Stimulated activated naive CD8-positive, alpha-beta T cell treated with anti-CD3 and anti-CD28 coated beads, Interleukin-15, amount 100 ng/mL, for 72 hours (primary cell): ENCODE measurements around the gene MRM2.

Experiments used
- ATAC-seq: fragments of 150-1000 bp; cut with Tn5 transposase; 2 replicates; pipeline ENCODE4 v1.10.0; 2021; ENCODE audit warnings: mild to moderate bottlenecking, moderate library complexity
- DNase-seq, 2 donors: peaks; one replicate each; pipeline ENCODE4 v3.0.0; 2021 to 2022
- H3K27ac Mint-ChIP-seq, 2 donors: one replicate each; pipeline ENCODE4 v1.8.0; 2022; ENCODE audit warnings: mild to moderate bottlenecking in 2 of 2, mixed read lengths in 2 of 2, moderate library complexity in 2 of 2
- H3K27me3 Mint-ChIP-seq: one replicate; pipeline ENCODE4 v1.8.0; 2022; ENCODE audit warnings: mixed read lengths
- H3K4me1 Mint-ChIP-seq: one replicate; pipeline ENCODE4 v1.8.0; 2022; ENCODE audit warnings: mild to moderate bottlenecking, mixed read lengths
- H3K4me3 Mint-ChIP-seq, 2 donors: one replicate each; pipeline ENCODE4 v1.8.0; 2022; ENCODE audit warnings: mild to moderate bottlenecking in 2 of 2, mixed read lengths in 2 of 2, moderate library complexity in 1 of 2
- H3K9me3 Mint-ChIP-seq, 2 donors: one replicate each; pipeline ENCODE4 v1.8.0; 2022; ENCODE audit warnings: mixed read lengths in 2 of 2

Gene MRM2

GRCh38 chr7:2210551-2211258 is 31.3 kb downstream of the MRM2 start:
- DNase-seq: no peak
- H3K4me1 Mint-ChIP-seq: peaks cover 16% of the 10 kb centered on the region
- no peaks in the 10 kb centered on the region for H3K27me3 Mint-ChIP-seq
- no peak overlapping the region for H3K4me3 Mint-ChIP-seq
- no peaks in the 10 kb centered on the region for H3K9me3 Mint-ChIP-seq
- H3K27ac Mint-ChIP-seq: peak overlapping the region in 1 of 2 donors; percentile 10
- ATAC-seq: no peak

- no peaks in the 10 kb centered on the region for H3K9me3 Mint-ChIP-seq
- H3K4me1 Mint-ChIP-seq: peaks cover 16% of the 10 kb centered on the region
- H3K27me3 Mint-ChIP-seq: no peaks in the 10 kb centered on the region
- DNase-seq (no peak), ATAC-seq (peak; percentile 51)
- H3K4me3 Mint-ChIP-seq: no peak overlapping the region
- H3K27ac Mint-ChIP-seq: peak overlapping the region; percentile 61 to 84
These were observed 32.1 kb downstream of the MRM2 start for GRCh38 chr7:2209961-2210323.

GRCh38 chr7:2209146-2209960 is 32.7 kb downstream of the MRM2 start:
- Mint-ChIP-seq H3K4me1 (peaks cover 12% of the 10 kb centered on the region), H3K27ac (peak overlapping the region; percentile 23 to 84), H3K4me3 (no peak overlapping the region), H3K9me3 (no peaks in the 10 kb centered on the region), H3K27me3 (no peaks in the 10 kb centered on the region)
- ATAC-seq (peak; percentile 82), DNase-seq (peak; percentile 33 to 55)

GRCh38 chr7:2208712-2209111 is 33.3 kb downstream of the MRM2 start:
- DNase-seq: no peak
- no peaks in the 10 kb centered on the region for H3K27me3 Mint-ChIP-seq
- peak overlapping the region in 1 of 2 donors; percentile 68 for H3K27ac Mint-ChIP-seq
- peaks cover 9% of the 10 kb centered on the region for H3K4me1 Mint-ChIP-seq
- H3K4me3 Mint-ChIP-seq: no peak overlapping the region
- no peak for ATAC-seq
- H3K9me3 Mint-ChIP-seq: no peaks in the 10 kb centered on the region

- DNase-seq (no peak), ATAC-seq (no peak)
- peaks cover 9% of the 10 kb centered on the region for H3K4me1 Mint-ChIP-seq
- H3K4me3 Mint-ChIP-seq: no peak overlapping the region
- no peaks in the 10 kb centered on the region for H3K9me3 Mint-ChIP-seq
- H3K27ac Mint-ChIP-seq: peak overlapping the region in 1 of 2 donors; percentile 64
- H3K27me3 Mint-ChIP-seq: no peaks in the 10 kb centered on the region
These were observed 36.8 kb downstream of the MRM2 start for GRCh38 chr7:2205036-2205780.

- DNase-seq: no peak
- H3K9me3 Mint-ChIP-seq: no peaks in the 10 kb centered on the region
- H3K27ac Mint-ChIP-seq: no peak overlapping the region
- H3K4me3 Mint-ChIP-seq: no peak overlapping the region
- H3K4me1 Mint-ChIP-seq: peaks cover 1% of the 10 kb centered on the region
- ATAC-seq: no peak
- no peaks in the 10 kb centered on the region for H3K27me3 Mint-ChIP-seq
These were observed 37.6 kb downstream of the MRM2 start for GRCh38 chr7:2204446-2204845.

GRCh38 chr7:2203766-2204300 is 38.2 kb downstream of the MRM2 start:
- no peaks in the 10 kb centered on the region for H3K27me3 Mint-ChIP-seq
- ATAC-seq (no peak), DNase-seq (no peak)
- no peak overlapping the region for H3K27ac Mint-ChIP-seq
- no peaks in the 10 kb centered on the region for H3K9me3 Mint-ChIP-seq
- no peak overlapping the region for H3K4me3 Mint-ChIP-seq
- no peaks in the 10 kb centered on the region for H3K4me1 Mint-ChIP-seq

- Mint-ChIP-seq H3K27ac (no peak overlapping the region), H3K27me3 (no peaks in the 10 kb centered on the region)
These were observed 38.9 kb downstream of the MRM2 start for GRCh38 chr7:2202901-2203765.

GRCh38 chr7:2202361-2202761 is 39.6 kb downstream of the MRM2 start:
- H3K4me1 Mint-ChIP-seq: peaks cover 5% of the 10 kb centered on the region
- no peak overlapping the region for H3K4me3 Mint-ChIP-seq
- no peaks in the 10 kb centered on the region for H3K27me3 Mint-ChIP-seq
- no peaks in the 10 kb centered on the region for H3K9me3 Mint-ChIP-seq
- H3K27ac Mint-ChIP-seq: no peak overlapping the region
- DNase-seq: no peak
- ATAC-seq: no peak

More at GRCh38 chr7:2202901-2203765, 38.9 kb downstream of the MRM2 start:
- Mint-ChIP-seq H3K9me3 (no peaks in the 10 kb centered on the region), H3K4me1 (no peaks in the 10 kb centered on the region), H3K4me3 (no peak overlapping the region)
- no peak for ATAC-seq
- DNase-seq: no peak

- H3K27ac Mint-ChIP-seq: peak overlapping the region in 1 of 2 donors; percentile 19
- H3K4me1 Mint-ChIP-seq: peaks cover 10% of the 10 kb centered on the region
- ATAC-seq (no peak), DNase-seq (no peak)
- H3K9me3 Mint-ChIP-seq: no peaks in the 10 kb centered on the region
- no peak overlapping the region for H3K4me3 Mint-ChIP-seq
- H3K27me3 Mint-ChIP-seq: no peaks in the 10 kb centered on the region
These were observed 40.2 kb downstream of the MRM2 start for GRCh38 chr7:2201686-2202360.

- Mint-ChIP-seq H3K9me3 (no peaks in the 10 kb centered on the region), H3K27me3 (no peaks in the 10 kb centered on the region), H3K4me3 (no peak overlapping the region), H3K27ac (peak overlapping the region in 1 of 2 donors; percentile 19), H3K4me1 (peaks cover 12% of the 10 kb centered on the region)
- DNase-seq (no peak), ATAC-seq (no peak)
These were observed 40.9 kb downstream of the MRM2 start for GRCh38 chr7:2201128-2201527.

- ATAC-seq (no peak), DNase-seq (no peak)
These were observed 41.4 kb downstream of the MRM2 start for GRCh38 chr7:2200584-2200980.

GRCh38 chr7:2199956-2200583 is 41.9 kb downstream of the MRM2 start:
- H3K27me3 Mint-ChIP-seq: no peaks in the 10 kb centered on the region
- peak; percentile 19 for ATAC-seq
- H3K27ac Mint-ChIP-seq: peak overlapping the region in 1 of 2 donors; percentile 37

More at GRCh38 chr7:2200584-2200980, 41.4 kb downstream of the MRM2 start:
- Mint-ChIP-seq H3K27me3 (no peaks in the 10 kb centered on the region), H3K9me3 (peaks cover 0 to 4% of the 10 kb centered on the region in 2 donors), H3K4me3 (no peak overlapping the region), H3K4me1 (peaks cover 12% of the 10 kb centered on the region), H3K27ac (no peak overlapping the region)

GRCh38 chr7:2199528-2199927 is 42.5 kb downstream of the MRM2 start:
- H3K27ac Mint-ChIP-seq: peak overlapping the region in 1 of 2 donors; percentile 74
- peaks cover 0 to 7% of the 10 kb centered on the region in 2 donors for H3K9me3 Mint-ChIP-seq
- H3K4me3 Mint-ChIP-seq: no peak overlapping the region
- H3K27me3 Mint-ChIP-seq: no peaks in the 10 kb centered on the region
- peaks cover 12% of the 10 kb centered on the region for H3K4me1 Mint-ChIP-seq
- DNase-seq (no peak), ATAC-seq (no peak)

More at GRCh38 chr7:2199956-2200583, 41.9 kb downstream of the MRM2 start:
- Mint-ChIP-seq H3K4me3 (no peak overlapping the region), H3K4me1 (peaks cover 12% of the 10 kb centered on the region), H3K9me3 (peaks cover 0 to 7% of the 10 kb centered on the region in 2 donors)
- DNase-seq: no peak
